Measurements from ENCODE around the gene GLUD2.

DNA sequence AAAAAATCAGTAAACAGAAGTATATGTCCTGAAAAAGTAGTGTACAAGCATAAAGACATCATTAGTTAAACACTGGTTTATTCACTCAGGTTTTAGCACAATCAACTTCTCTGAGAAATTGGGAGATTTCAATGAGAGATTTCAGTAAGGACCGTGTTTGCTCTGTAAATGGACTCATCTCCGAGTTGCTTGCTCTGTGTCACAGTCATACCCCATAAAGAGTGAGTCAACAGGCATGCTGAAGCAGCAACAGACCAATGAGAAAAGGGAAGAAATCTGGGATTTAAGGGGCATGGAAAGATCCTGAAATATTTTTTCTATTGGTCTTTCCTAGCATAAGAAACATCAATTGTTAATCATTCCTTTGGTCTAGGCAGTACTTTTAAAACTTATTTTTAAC, 4.7 kb downstream of the GLUD2 start:
- TF ChIP-seq, protein P1, sequence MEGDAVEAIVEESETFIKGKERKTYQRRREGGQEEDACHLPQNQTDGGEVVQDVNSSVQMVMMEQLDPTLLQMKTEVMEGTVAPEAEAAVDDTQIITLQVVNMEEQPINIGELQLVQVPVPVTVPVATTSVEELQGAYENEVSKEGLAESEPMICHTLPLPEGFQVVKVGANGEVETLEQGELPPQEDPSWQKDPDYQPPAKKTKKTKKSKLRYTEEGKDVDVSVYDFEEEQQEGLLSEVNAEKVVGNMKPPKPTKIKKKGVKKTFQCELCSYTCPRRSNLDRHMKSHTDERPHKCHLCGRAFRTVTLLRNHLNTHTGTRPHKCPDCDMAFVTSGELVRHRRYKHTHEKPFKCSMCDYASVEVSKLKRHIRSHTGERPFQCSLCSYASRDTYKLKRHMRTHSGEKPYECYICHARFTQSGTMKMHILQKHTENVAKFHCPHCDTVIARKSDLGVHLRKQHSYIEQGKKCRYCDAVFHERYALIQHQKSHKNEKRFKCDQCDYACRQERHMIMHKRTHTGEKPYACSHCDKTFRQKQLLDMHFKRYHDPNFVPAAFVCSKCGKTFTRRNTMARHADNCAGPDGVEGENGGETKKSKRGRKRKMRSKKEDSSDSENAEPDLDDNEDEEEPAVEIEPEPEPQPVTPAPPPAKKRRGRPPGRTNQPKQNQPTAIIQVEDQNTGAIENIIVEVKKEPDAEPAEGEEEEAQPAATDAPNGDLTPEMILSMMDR (IDR thresholded peaks at IDR 0.05): no peak
- no peak for TF ChIP-seq POLR2A (IDR thresholded peaks at IDR 0.05)

All from right lobe of liver (tissue), 4 donors.